Measurements from ENCODE around the gene KMT2C.
"Not testable (repeated sequence)": the region's sequence is repeated elsewhere in the genome, so short reads cannot be mapped to it uniquely, and the experiment has no call there.

GRCh38 chr7:152351747-152352146, 84.1 kb downstream of the KMT2C start:
- not testable (repeated sequence) for TF ChIP-seq CHD1 (IDR thresholded peaks at IDR 0.05; ENCODE audit: low read depth, low read length); GABPA (IDR thresholded peaks at IDR 0.05; ENCODE audit: low read depth); POLR2A (IDR thresholded peaks at IDR 0.05; ENCODE audit: low read depth, low read length); PRDM15 (CRISPR knock-in tag; IDR thresholded peaks at IDR 0.05); CTCF (IDR thresholded peaks at IDR 0.05 in 2 of 3, conservative IDR thresholded peaks at IDR 0.05 in 1 of 3; ENCODE audit: control insufficient read depth in 2 of 3, extremely low read depth in 1 of 3, insufficient read depth in 1 of 3, low read depth in 3 of 3, low read length in 3 of 3); NR2C2 (IDR thresholded peaks at IDR 0.05; ENCODE audit: borderline replicate concordance, control insufficient read depth, insufficient read length, low read depth); MYC (IDR thresholded peaks at IDR 0.05; ENCODE audit: insufficient read depth, insufficient read length, insufficient replicate concordance, low read length, severe bottlenecking); RCOR1 (conservative IDR thresholded peaks at IDR 0.05; ENCODE audit: low read depth, low read length); SMC3 (IDR thresholded peaks at IDR 0.05; ENCODE audit: borderline replicate concordance, low read length); HDGF (IDR thresholded peaks at IDR 0.05); NFIC (IDR thresholded peaks at IDR 0.05; ENCODE audit: low read depth, low read length); E2F4 (IDR thresholded peaks at IDR 0.05; ENCODE audit: low read depth, low read length); EZH2 (IDR thresholded peaks at IDR 0.05; ENCODE audit: borderline replicate concordance, control insufficient read depth, low read depth, low read length)

Measured in GM12878 (cell line).